ENCODE data around the gene DCLK2. TPM values are rescaled to one million over a fixed set of nuclear protein-coding genes. Genes with fewer than 3 reads are reported as not detected.

The DCLK2 gene
- total and polyA plus RNA-seq, 2 donors (not counting 1 experiment from before 2014, with no cell fraction given) = 0.91 to 3.3 TPM

GRCh38 chr4:150090836-150091235 is 12.6 kb downstream of the DCLK2 start:
- ATAC-seq (ENCODE audit: low read depth) (no peak), DNase-seq (no peak)
- no peak for TF ChIP-seq CTCF (IDR thresholded peaks at IDR 0.05)
- no peak for TF ChIP-seq EZH2 (IDR thresholded peaks at IDR 0.05; ENCODE audit: borderline replicate concordance, insufficient read depth, low read depth, low read length, poor library complexity, severe bottlenecking)
- H3K79me2 ChIP-seq (ENCODE audit: control insufficient read depth, insufficient read depth, low read length) = no peaks in the 10 kb centered on the region
- no peak overlapping the region for H3K27ac Mint-ChIP-seq
- H3K9ac ChIP-seq (ENCODE audit: low read length) = no peak overlapping the region
- no peak overlapping the region for H3K4me2 ChIP-seq (replicated peaks; ENCODE audit: low read depth, low read length, poor library complexity, severe bottlenecking)
- no peak overlapping the region for H3K4me3 Mint-ChIP-seq
- no peak overlapping the region for H3K27ac ChIP-seq (ENCODE audit: low read length in 2 of 2)
- H3K9me3 Mint-ChIP-seq (ENCODE audit: insufficient read depth) = no peaks in the 10 kb centered on the region
- no peaks in the 10 kb centered on the region for H3K27me3 ChIP-seq (replicated peaks in 1 of 4; ENCODE audit: control extremely low read depth in 1 of 4, control insufficient read depth in 3 of 4, insufficient read depth in 4 of 4, low read length in 3 of 4)
- no peaks in the 10 kb centered on the region for H3K4me1 Mint-ChIP-seq
- no peak overlapping the region for H3K4me3 ChIP-seq (ENCODE audit: control extremely low read depth in 1 of 5, extremely low read depth in 1 of 5, insufficient read depth in 1 of 5, low read depth in 2 of 5, low read length in 4 of 5)
- ChIA-PET POLR2A (no interaction called here), CTCF (no interaction called here)
- WGBS (ENCODE audit: insufficient coverage) = 100% methylated on average over 1 of the region's 6 CpGs
- H3K4me1 ChIP-seq (ENCODE audit: control insufficient read depth in 2 of 2, insufficient read depth in 2 of 2, low read length in 2 of 2) = no peaks in the 10 kb centered on the region
- H3K36me3 ChIP-seq (replicated peaks in 1 of 2; ENCODE audit: control extremely low read depth in 1 of 2, control insufficient read depth in 1 of 2, extremely low read depth in 1 of 2, insufficient read depth in 2 of 2, low read length in 1 of 2) = no peaks in the 10 kb centered on the region
- no peaks in the 10 kb centered on the region for H3K9me3 ChIP-seq (ENCODE audit: control extremely low read depth in 1 of 3, control insufficient read depth in 2 of 3, insufficient read depth in 1 of 3, low read length in 2 of 3)
- H4K20me1 ChIP-seq (ENCODE audit: control insufficient read depth, insufficient read depth, low read length, poor library complexity, severe bottlenecking) = no peaks in the 10 kb centered on the region
- intact Hi-C loops (cut with micrococcal nuclease) = no loop called here
- H2AFZ ChIP-seq (ENCODE audit: insufficient read depth, low read depth, low read length, poor library complexity, severe bottlenecking) = no peak overlapping the region
- peaks cover 6% of the 10 kb centered on the region for H3K27me3 Mint-ChIP-seq

GRCh38 chr4:150094676-150095075 is 16.4 kb downstream of the DCLK2 start:
- intact Hi-C loops (cut with micrococcal nuclease) = no loop called here
- WGBS (ENCODE audit: insufficient coverage) = no CpG with 5 or more reads among the region's 1 CpG
- no peaks in the 10 kb centered on the region for H4K20me1 ChIP-seq (ENCODE audit: control insufficient read depth, insufficient read depth, low read length, poor library complexity, severe bottlenecking)
- no peak overlapping the region for H3K27ac ChIP-seq (ENCODE audit: low read length in 2 of 2)
- Mint-ChIP-seq H3K27me3 (peaks cover 6% of the 10 kb centered on the region), H3K4me1 (no peaks in the 10 kb centered on the region), H3K4me3 (no peak overlapping the region), H3K9me3 (ENCODE audit: insufficient read depth) (no peaks in the 10 kb centered on the region), H3K27ac (no peak overlapping the region)
- no peaks in the 10 kb centered on the region for H3K9me3 ChIP-seq (ENCODE audit: control extremely low read depth in 1 of 3, control insufficient read depth in 2 of 3, insufficient read depth in 1 of 3, low read length in 2 of 3)
- no peaks in the 10 kb centered on the region for H3K27me3 ChIP-seq (replicated peaks in 1 of 4; ENCODE audit: control extremely low read depth in 1 of 4, control insufficient read depth in 3 of 4, insufficient read depth in 4 of 4, low read length in 3 of 4)
- no peaks in the 10 kb centered on the region for H3K79me2 ChIP-seq (ENCODE audit: control insufficient read depth, insufficient read depth, low read length)
- TF ChIP-seq EZH2 (IDR thresholded peaks at IDR 0.05; ENCODE audit: borderline replicate concordance, insufficient read depth, low read depth, low read length, poor library complexity, severe bottlenecking) (no peak), CTCF (IDR thresholded peaks at IDR 0.05) (no peak)
- ATAC-seq (ENCODE audit: low read depth) (no peak), DNase-seq (no peak)
- peaks cover 0 to 5% of the 10 kb centered on the region in 2 donors for H3K4me1 ChIP-seq (ENCODE audit: control insufficient read depth in 2 of 2, insufficient read depth in 2 of 2, low read length in 2 of 2)
- ChIA-PET CTCF (no interaction called here), POLR2A (no interaction called here)
- H3K4me3 ChIP-seq (ENCODE audit: control extremely low read depth in 1 of 5, extremely low read depth in 1 of 5, insufficient read depth in 1 of 5, low read depth in 2 of 5, low read length in 4 of 5) = no peak overlapping the region
- no peak overlapping the region for H2AFZ ChIP-seq (ENCODE audit: insufficient read depth, low read depth, low read length, poor library complexity, severe bottlenecking)
- no peak overlapping the region for H3K9ac ChIP-seq (ENCODE audit: low read length)
- H3K4me2 ChIP-seq (replicated peaks; ENCODE audit: low read depth, low read length, poor library complexity, severe bottlenecking) = no peak overlapping the region
- H3K36me3 ChIP-seq (replicated peaks in 1 of 2; ENCODE audit: control extremely low read depth in 1 of 2, control insufficient read depth in 1 of 2, extremely low read depth in 1 of 2, insufficient read depth in 2 of 2, low read length in 1 of 2) = no peaks in the 10 kb centered on the region
